NCI-H146 treated with DMSO at 0.1 percent for 48 hours (cell line): ENCODE data around the gene MMGT1.
"Not testable (repeated sequence)": the region's sequence is repeated elsewhere in the genome, so short reads cannot be mapped to it uniquely, and the experiment has no call there.

ENCODE experiments used
- DNase-seq: peaks from one replicate; lab custom pipeline; 2025; ENCODE audit not compliant: unreplicated experiment; lab: John Stamatoyannopoulos, UW

MMGT1 gene

DNA sequence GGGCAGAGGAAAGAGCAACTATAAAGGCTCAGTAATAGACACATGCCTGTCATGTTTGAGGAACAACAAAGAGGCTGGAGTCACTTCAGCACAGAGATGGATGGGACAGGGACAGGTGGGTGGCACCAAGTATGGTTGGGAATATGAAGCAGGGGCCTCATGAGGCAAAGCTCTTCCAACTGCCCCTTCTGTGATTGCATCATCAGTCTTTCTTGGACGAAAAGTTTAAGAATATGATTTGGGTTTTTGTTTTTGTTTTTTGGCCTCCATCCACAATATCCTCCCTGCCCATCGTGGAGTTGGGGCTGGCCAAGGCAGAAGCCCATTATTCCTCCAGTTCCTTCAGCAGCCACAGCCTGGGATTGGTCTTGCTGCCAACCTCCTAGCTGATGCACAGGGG, 45.9 kb downstream of the MMGT1 start:
- no peak for DNase-seq

DNA sequence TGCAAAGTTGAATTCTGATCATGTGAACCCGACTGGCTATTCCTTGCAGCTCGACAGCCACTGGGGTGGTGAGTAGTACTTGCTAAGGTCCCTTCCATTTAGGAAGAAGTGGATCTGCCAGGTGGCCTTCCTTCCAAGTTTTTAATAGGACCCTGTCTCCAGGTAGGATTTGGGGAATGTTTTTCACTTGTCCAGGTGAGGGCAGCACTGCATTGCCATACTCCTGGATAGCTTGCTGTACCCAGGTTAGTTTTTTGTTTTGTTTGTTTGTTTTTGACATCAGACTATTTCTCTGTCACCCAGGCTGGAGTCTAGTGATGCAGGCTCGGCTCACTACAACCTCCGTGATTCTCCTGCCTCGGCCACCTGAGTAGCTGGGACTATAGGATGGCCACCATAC, 50.4 kb downstream of the MMGT1 start:
- no peak for DNase-seq

DNA sequence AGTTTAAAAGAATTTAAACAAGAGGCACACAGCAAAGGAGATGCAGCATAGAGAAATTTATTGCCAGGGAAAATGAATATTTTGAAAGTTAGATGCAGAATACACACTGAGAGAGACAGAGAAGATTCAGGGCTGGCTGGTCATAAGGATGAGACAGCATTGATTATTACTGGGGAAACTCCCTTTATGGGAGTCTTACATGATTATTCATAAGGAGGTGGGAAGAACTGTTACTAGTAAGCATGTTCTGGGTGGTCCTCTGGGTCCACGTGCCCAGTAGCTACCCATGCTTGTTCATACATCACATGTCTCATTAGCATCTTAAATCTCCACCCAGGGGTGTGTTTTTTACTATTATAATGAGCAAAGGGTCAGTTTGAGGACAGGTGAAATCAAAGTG, 53.3 kb downstream of the MMGT1 start:
- not testable (repeated sequence) for DNase-seq

DNA sequence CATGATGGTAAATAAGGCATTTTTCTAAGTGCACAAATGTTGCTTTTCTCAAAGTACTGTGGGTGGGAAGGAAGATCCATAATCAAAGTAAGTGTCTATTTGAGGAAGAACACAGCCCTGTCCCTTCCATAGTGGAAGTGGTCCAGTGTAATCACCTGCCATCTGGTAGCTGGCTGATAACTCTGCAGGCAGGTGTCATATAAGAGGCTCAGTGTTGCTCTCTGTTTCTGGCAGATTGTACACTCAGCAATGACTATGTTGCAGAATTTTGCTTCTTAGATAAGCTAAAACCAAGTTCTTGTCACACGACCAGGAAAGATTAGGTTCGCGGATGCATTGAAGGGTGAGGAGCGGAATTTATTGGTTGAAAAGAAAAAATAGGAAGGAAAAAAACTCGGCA, 59.4 kb downstream of the MMGT1 start:
- no peak for DNase-seq
